GM12872 (cell line): ENCODE measurements around the gene TEKT5.
A peak's percentile ranks its signal among the peaks of the same experiment; 100 is the strongest.

Experiments used
- CTCF ChIP-seq: IDR thresholded peaks from 3 replicates; pipeline ENCODE4 v1.5.1; 2011; ENCODE audit warnings: low read depth, mild to moderate bottlenecking, low read length, moderate library complexity; ENCODE audit not compliant: insufficient read depth

The TEKT5 gene

GRCh38 chr16:10737068-10737625 is 42.4 kb upstream of the TEKT5 start:
- peak; percentile 84 for TF ChIP-seq CTCF

GRCh38 chr16:10731790-10732189 is 37.1 kb upstream of the TEKT5 start:
- TF ChIP-seq CTCF: no peak

- no peak for TF ChIP-seq CTCF
Measured at GRCh38 chr16:10729104-10730048, 34.6 kb upstream of the TEKT5 start.

GRCh38 chr16:10728003-10728887 is 33.5 kb upstream of the TEKT5 start:
- no peak for TF ChIP-seq CTCF

GRCh38 chr16:10708969-10709368 is 14.2 kb upstream of the TEKT5 start:
- no peak for TF ChIP-seq CTCF

GRCh38 chr16:10699756-10700155 is 5.0 kb upstream of the TEKT5 start:
- no peak for TF ChIP-seq CTCF

- TF ChIP-seq CTCF: no peak
Measured at GRCh38 chr16:10694306-10694705, 424 bp downstream of the TEKT5 start.
